DMS79 treated with DMSO at 0.1 percent for 48 hours (cell line): ENCODE measurements around the gene UMODL1.
A peak's percentile ranks its signal among the peaks of the same experiment; 100 is the strongest.
"Not testable (repeated sequence)": the region's sequence is repeated elsewhere in the genome, so short reads cannot be mapped to it uniquely, and the experiment has no call there.

ENCODE experiments used
- DNase-seq: peaks from one replicate; lab custom pipeline; 2025; lab: John Stamatoyannopoulos, UW

The UMODL1 gene

DNA sequence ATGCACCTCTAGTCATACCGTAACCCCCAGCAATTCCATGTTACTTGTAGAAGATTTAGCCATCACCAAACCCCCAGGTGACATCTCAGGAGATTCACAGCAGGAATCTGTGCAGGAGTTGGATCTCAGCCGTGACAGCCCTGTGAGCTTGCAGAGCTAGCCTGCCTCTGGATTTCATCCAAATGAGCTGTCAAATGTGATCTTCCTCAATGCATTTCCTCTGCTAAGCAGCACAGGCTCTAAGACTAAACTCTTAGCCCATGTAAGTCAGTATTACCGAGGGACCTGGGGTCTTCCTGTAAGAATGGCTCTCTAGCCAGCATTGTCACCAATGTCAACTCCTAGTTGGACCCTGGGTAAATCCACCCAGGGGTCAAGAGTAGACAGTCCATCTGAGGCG, 41.7 kb downstream of the UMODL1 start:
- DNase-seq, result peak; percentile 9

DNA sequence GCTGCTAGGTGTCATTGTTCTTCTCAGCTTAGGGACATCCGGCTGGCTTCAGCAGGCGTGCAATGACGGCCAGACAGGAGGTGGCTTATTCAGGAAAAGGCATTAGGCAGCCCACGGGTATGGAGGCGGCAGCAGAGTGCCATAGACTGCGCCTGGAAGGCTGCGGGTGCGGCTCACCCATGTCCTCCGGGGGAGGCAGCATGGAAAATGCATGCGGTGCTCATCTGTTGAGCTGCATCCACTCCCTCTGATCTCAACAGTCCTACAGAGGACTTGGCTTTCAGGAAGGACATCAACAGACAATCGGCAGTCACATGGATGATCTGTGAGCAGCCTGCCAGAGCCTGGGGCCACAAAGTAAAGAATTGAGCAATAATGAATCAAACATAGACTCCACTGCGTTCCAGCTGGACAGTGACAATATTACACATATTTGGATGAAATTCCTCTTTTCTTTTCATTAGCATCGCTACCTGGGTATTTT, 42.9 kb downstream of the UMODL1 start:
- no peak for DNase-seq

GRCh38 chr21:42114646-42115045, 43.5 kb downstream of the UMODL1 start:
- no peak for DNase-seq

- DNase-seq, result no peak
Observed at GRCh38 chr21:42115136-42115683, 44.1 kb downstream of the UMODL1 start.

DNA sequence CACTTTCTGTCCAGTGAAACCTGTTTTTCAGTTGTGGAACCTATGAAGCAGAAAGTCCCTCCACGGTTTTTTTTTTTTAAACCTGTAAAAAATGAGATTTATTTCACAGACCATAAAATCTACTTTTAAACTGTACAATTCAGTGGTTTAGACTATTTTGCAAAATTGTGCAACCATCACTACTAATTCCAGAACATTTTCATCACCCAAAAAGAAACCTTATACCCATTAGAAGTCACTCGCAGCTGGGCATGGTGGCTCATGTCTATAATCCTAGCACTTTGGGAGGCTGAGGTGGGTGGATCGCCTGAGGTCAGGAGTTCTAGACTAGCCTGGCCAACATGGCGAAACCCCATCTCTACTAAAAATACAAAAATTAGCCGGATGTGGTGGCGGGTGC, 45.4 kb downstream of the UMODL1 start:
- DNase-seq, result not testable (repeated sequence)

GRCh38 chr21:42117229-42117966, 46.3 kb downstream of the UMODL1 start:
- peak; percentile 70 for DNase-seq

DNA sequence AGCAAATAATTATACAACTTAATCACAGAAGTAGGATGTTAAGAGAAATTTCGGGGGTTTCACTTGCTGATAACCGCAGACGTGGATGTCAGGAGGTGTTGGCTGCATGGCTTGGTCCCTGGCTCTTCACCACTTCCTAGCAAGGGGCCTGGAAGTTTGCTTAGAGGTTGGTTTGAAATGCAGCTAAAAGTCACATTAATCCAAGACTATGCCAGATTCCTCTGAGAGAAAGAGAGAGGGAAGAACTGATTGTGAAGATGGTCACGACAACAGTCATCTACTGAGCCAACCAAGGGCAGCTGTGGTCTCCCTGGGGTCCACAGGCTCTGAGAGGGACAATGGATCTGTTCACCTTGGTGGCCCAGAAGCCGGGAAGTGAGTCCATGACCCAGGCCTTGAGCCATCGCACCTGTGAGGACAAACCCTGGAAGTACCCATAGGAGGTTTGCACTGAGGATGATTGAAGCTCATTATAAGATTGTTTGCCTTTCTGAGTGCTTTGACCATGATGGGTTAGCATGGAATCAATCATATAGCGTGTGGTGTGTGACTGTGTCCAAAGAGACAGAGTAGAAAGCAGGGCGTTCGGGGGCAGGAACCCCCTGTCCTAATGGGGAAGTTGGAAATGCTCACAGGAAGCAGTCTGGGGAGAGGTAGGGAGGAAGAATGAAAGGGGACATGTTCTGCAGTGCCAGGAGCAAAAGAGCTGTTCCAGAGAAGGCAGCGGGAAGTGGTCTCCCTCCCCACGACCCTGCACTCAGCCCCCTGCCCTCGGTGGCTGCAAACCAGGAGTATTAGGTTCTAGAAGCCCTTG, 47.1 kb downstream of the UMODL1 start:
- no peak for DNase-seq

DNA sequence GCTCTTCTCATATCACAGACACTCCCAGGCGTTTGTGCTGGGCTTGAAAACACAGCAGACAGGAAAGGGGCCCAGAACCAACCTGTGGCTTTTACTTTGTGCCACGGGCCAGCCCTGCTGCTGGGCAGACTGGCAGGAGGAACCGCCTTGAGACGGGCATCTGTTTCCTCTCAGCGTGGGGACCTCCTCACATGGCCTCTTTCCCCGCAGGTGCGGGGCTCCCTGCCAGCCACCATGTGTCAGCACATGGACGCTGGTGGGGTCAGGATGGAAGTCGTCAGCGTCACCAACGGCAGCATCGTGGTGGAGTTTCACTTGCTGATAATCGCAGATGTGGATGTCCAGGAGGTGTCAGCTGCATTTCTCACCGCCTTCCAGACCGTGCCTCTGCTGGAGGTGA, 47.8 kb downstream of the UMODL1 start:
- DNase-seq, result no peak

DNA sequence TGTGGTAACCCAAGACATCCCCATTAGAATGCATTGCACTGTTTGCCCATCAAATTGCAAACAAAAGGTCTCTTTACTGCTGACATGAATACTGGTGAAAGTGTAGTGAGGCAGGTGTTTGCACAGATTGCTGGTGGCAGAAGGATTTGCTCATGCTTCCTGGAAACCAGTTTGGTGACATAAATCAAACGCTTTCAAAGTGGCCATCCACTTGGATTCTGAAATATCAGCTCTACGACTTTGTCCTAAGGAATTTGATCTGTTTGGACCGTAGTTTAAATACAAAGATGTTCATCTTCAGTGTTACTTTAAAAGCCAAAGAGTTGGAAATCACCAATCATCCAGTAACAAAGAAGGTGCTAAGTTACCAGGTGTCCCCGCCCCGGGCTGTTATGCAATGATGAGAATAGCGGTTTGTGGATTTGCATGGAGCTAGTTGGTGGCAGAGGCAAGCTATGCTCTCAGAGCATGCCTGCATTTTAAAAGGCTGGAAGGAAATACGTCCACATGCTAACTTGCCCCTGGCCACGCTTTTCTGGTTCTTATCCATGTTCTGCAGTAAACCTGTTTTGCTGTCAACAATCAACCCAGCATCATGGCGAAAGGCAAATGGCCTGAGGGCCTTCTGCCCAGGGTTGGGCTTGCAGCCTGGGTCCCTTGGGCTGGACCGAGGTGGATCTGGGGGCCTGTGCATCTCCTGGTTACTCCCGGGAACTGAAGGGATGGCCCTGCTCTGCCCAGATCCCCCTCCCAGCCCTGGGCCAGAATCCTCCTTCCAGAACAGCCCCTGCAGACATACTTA, 49.2 kb downstream of the UMODL1 start:
- DNase-seq, result peak; percentile 75

DNA sequence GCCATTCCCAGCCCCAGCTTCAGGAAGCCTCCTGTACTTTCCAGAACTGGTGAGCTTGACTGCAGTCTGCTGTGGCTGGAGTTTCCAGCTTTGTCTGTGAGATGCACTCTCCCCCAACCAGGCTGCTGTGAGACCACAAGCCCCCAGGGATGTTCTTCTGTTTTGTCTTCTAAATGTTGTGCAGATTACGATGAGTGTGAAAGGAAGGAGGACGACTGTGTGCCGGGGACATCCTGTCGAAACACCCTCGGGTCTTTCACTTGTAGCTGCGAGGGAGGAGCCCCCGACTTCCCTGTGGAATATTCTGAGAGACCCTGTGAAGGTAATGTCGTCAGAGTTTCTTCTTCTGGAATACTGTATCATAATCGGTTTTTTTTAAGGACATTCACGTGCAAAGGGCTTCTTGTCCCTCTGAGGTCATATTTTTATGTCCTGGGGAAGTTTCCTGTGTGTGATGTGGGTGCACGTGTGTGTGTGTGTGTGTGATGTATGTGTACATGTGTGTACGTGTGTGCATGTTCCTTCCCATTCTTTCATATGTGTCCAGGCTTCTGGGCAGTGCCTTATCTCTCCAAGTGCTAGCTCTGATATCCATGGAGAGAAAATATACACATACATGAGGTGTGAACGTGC, 49.9 kb downstream of the UMODL1 start:
- no peak for DNase-seq

DNA sequence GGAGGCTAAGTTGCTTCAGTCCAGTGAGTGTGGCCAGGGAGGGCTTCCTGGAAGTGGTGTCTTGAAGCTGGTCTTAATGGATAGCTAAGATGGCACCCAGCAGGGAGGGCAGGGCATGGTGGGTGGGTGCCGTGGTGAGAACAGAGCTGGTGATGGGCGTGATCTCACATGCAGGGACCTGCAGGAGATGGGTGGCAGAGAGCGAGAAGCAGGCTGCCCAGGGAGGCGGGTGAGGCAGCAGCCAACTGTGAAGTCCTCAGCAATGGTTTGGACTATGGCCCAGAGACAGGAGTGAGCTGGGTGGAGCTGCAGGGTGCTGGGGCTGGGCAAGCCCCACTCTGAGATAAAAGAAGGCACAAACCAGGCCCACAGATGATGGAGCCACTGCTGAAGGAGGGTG, 50.7 kb downstream of the UMODL1 start:
- peak; percentile 18 for DNase-seq

DNA sequence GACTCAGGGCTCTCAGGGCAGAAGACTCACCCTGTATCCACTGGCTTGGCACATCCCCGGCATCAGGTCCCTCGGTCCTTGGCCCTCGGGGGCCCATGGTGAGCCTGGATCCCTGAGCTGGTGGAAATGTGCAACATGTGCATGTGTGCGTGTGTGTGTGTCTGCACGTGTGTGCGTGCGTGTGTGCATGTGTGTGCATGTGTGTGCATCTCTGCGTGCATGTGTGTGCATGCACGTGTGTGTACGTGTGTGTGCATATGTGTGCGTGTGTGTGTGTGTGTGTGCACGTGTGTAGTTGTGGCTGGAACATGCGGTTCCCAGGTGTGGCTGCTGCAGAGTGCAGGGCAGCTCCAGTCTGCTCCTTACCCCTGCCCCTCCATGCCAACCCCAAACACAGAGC, 51.3 kb downstream of the UMODL1 start:
- DNase-seq, result no peak

GRCh38 chr21:42122808-42123207, 51.7 kb downstream of the UMODL1 start:
- peak; percentile 8 for DNase-seq

DNA sequence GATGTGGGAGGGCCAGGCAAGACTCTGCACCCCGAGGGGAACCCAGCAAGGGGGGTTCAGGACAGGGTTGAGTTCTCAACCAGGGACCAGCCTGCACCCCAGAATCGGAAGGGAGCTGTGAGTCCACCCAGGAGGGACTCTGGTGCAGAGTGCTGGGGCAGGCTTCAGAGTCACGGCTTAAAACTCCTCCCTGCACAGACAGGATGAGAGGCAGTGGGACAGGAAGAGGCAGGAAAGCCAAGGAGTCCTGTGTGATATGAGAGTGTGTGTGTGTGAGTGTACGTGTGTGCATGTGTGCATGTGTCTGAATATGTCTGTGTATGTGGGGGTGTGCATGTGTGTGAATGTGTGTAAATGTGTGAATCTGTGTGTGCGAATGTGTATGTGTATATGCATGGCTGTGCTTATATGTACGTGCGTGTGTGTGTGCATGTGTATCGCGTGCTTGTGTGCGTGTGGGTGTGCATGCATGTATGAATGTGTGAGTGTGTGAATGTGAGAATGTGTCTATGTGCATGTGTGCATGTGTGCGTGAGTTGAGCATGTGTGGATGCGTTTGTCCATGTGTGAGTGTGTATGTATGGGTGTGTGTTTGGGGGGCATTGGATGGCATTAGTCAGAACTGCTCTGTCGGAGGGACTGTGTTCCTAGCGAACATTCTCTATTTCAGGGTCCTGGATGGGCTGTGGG, 52.2 kb downstream of the UMODL1 start:
- DNase-seq, result no peak

- no peak for DNase-seq
Observed at GRCh38 chr21:42124081-42124480, 53.0 kb downstream of the UMODL1 start.

- DNase-seq, result no peak
Observed at GRCh38 chr21:42124826-42125570, 53.9 kb downstream of the UMODL1 start.

DNA sequence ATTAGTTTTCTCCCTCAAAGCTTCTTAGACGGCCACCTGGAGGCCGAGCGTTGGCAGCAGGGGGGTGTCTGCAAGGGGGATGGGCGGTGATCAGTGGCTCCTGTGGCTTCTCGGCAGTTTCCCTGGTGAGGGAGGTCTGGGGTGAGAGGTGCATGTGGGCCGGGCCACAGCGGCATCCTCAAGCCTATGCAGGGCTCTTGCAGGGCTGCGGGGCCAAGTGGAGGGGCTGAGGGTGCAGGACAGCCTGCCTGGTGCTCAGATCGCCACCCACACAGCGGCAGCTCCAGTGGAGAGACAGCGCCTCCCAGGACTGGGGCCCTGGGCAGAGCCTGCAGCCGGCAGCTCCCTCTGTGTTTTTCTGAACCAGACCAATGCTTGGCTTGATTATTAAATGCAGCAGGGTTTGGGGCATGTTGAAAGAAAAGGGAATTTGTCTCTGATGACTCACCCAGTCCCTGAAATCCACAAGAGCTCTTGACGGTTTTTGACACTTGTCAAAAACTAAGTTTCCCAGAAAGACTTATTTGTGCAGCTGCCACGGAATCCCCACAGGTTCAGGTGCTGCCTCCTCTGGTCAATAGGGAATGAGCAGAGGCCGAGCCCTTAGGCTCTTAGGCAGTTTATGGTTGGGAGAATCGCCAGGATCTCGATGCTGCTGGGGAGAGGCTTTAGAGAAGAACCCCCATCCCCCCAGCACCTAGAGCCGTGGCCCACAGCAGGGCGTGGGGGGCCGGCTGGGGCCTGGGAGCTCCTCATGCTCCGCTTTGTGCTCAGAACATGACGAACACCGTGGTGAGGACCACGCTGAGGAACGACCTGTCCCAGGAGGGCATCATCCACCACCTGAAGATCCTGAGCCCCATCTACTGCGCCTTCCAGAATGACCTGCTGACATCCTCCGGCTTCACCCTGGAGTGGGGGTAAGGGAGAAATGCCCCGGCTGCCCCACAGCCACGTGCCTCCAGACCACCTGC, 54.7 kb downstream of the UMODL1 start:
- DNase-seq, result peak; percentile 85

DNA sequence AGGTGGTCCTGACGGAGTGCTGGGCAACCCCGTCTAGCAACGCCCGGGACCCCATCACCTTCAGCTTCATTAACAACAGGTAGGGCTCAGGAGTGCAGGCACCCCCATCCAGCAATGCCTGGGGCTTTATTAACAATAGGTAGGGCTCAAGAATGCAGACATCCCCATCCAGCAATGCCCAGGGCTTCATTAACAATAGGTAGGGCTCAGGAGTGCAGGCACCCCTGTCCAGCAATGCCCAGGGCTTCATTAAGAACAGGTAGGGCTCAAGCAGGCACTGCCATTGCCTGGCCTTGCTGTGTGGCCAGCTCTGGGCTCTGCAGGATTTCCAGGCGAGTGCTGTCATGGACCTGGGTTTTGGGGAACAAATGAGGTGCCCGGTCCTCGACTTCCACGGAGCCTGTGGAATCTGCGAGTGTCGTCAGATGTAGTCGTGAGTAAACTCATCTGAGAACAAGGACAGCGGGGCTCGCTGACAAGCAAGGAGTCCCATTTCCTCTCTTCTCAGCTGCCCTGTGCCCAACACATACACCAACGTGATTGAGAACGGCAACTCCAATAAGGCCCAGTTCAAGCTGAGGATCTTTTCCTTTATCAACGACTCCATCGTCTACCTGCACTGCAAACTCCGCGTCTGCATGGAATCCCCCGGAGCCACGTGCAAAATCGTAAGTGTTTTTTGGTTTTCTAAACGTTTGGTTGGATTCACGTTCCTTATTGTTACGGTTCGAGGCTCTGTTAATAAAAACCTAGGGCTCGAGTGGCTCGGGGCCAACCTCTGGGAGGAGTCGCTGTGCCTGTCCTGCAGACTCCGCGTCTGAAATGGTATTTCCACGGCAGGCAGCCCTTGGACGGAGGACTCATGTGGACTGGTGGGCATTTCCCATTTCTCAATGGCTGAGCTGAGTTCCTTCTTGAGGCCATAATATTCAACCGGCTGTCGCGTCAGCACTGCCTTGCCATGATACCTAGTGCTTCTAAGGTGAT, 56.3 kb downstream of the UMODL1 start:
- no peak for DNase-seq
